Measurements from ENCODE around the gene APCDD1L. TPM values are rescaled to one million over a fixed set of nuclear protein-coding genes. Genes with fewer than 3 reads are reported as not detected.

The APCDD1L gene
- total and polyA plus RNA-seq, 2 experiments from 2014 or later, result 16.6 to 25.6 TPM

GRCh38 chr20:58545565-58546415, 30.6 kb upstream of the APCDD1L start:
- in situ Hi-C loops (cut with MboI), result no loop called here
- H3K36me3 ChIP-seq (ENCODE audit: low read depth), result no peaks in the 10 kb centered on the region
- H3K9me3 ChIP-seq (ENCODE audit: low read depth), result no peaks in the 10 kb centered on the region
- 77 to 78% methylated on average over 17 of the region's 17 CpGs for WGBS, 2 experiments (ENCODE audit: low coverage in 1 of 2, low lambda C conversion rate in 2 of 2, missing lambda C conversion rate in 2 of 2)
- H3K4me2 ChIP-seq (ENCODE audit: unreplicated experiment), result no peak overlapping the region
- H3F3A ChIP-seq (ENCODE audit: insufficient read depth), result peaks cover 35% of the 10 kb centered on the region
- H2AFZ ChIP-seq, result no peak overlapping the region
- H4K20me1 ChIP-seq (ENCODE audit: insufficient read depth), result no peaks in the 10 kb centered on the region
- TF ChIP-seq EZH2 (IDR thresholded peaks at IDR 0.05; ENCODE audit: insufficient read depth, poor library complexity, severe bottlenecking) (no peak), EZH2phosphoT487 (IDR thresholded peaks at IDR 0.05; ENCODE audit: insufficient read depth, low read depth) (no peak)
- H3K27ac ChIP-seq, result no peak overlapping the region
- H3K79me2 ChIP-seq (ENCODE audit: insufficient read depth), result no peaks in the 10 kb centered on the region
- peak; percentile 37 for DNase-seq
- peaks cover 41% of the 10 kb centered on the region for H3K4me1 ChIP-seq (ENCODE audit: insufficient read depth)
- H3K27me3 ChIP-seq (replicated peaks; ENCODE audit: insufficient read depth), result no peaks in the 10 kb centered on the region
- no peaks in the 10 kb centered on the region for H3K9me2 ChIP-seq (ENCODE audit: insufficient read depth)
- no peak overlapping the region for H3K4me3 ChIP-seq
- H3K9ac ChIP-seq, result no peak overlapping the region

GRCh38 chr20:58544891-58545290, 29.7 kb upstream of the APCDD1L start:
- Histone ChIP-seq H3F3A (ENCODE audit: insufficient read depth) (peaks cover 30% of the 10 kb centered on the region), H3K4me1 (ENCODE audit: insufficient read depth) (peaks cover 33% of the 10 kb centered on the region), H3K27me3 (replicated peaks; ENCODE audit: insufficient read depth) (no peaks in the 10 kb centered on the region), H3K4me2 (ENCODE audit: unreplicated experiment) (no peak overlapping the region), H3K4me3 (no peak overlapping the region), H4K20me1 (ENCODE audit: insufficient read depth) (no peaks in the 10 kb centered on the region), H3K9ac (no peak overlapping the region), H3K36me3 (ENCODE audit: low read depth) (no peaks in the 10 kb centered on the region), H2AFZ (no peak overlapping the region), H3K9me2 (ENCODE audit: insufficient read depth) (no peaks in the 10 kb centered on the region), H3K79me2 (ENCODE audit: insufficient read depth) (no peaks in the 10 kb centered on the region), H3K27ac (no peak overlapping the region), H3K9me3 (ENCODE audit: low read depth) (no peaks in the 10 kb centered on the region)
- DNase-seq, result no peak
- in situ Hi-C loops (cut with MboI), result no loop called here
- TF ChIP-seq EZH2phosphoT487 (IDR thresholded peaks at IDR 0.05; ENCODE audit: insufficient read depth, low read depth) (no peak), EZH2 (IDR thresholded peaks at IDR 0.05; ENCODE audit: insufficient read depth, poor library complexity, severe bottlenecking) (no peak)
- 91 to 95% methylated on average over 4 of the region's 4 CpGs for WGBS, 2 experiments (ENCODE audit: low coverage in 1 of 2, low lambda C conversion rate in 2 of 2, missing lambda C conversion rate in 2 of 2)

GRCh38 chr20:58544286-58544685, 29.1 kb upstream of the APCDD1L start:
- DNase-seq, result no peak
- Histone ChIP-seq H3K9me3 (ENCODE audit: low read depth) (no peaks in the 10 kb centered on the region), H3K27me3 (replicated peaks; ENCODE audit: insufficient read depth) (no peaks in the 10 kb centered on the region), H3K4me2 (ENCODE audit: unreplicated experiment) (peak overlapping the region; percentile 54), H3K9ac (no peak overlapping the region), H3K27ac (no peak overlapping the region), H4K20me1 (ENCODE audit: insufficient read depth) (no peaks in the 10 kb centered on the region), H3K36me3 (ENCODE audit: low read depth) (no peaks in the 10 kb centered on the region), H3K9me2 (ENCODE audit: insufficient read depth) (no peaks in the 10 kb centered on the region), H3F3A (ENCODE audit: insufficient read depth) (peaks cover 30% of the 10 kb centered on the region), H3K4me1 (ENCODE audit: insufficient read depth) (peaks cover 28% of the 10 kb centered on the region), H3K4me3 (no peak overlapping the region), H2AFZ (peak overlapping the region; percentile 72), H3K79me2 (ENCODE audit: insufficient read depth) (no peaks in the 10 kb centered on the region)
- TF ChIP-seq EZH2phosphoT487 (IDR thresholded peaks at IDR 0.05; ENCODE audit: insufficient read depth, low read depth), result no peak
- no peak for TF ChIP-seq EZH2 (IDR thresholded peaks at IDR 0.05; ENCODE audit: insufficient read depth, poor library complexity, severe bottlenecking)
- 81 to 82% methylated on average over 10 of the region's 10 CpGs for WGBS, 2 experiments (ENCODE audit: low coverage in 1 of 2, low lambda C conversion rate in 2 of 2, missing lambda C conversion rate in 2 of 2)
- in situ Hi-C loops (cut with MboI), result no loop called here

DNA sequence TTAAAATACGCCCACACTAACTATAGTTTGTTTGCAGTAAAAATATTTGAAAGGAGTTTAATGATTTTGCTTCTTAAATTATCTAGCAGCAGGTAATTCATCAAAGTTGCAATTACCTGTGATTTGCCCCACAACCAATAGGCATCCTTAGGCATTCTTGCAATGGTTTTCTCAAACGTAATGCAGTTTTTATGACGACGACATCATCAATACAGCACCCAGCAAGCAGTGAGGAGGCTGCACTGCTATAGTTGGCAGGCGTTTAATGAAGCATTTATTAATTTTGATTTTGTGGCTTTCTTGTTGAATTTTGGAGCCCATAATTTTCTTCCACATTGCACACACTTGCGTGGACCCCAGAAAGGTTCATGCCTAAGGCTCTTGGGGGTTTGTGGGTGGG, 28.1 kb upstream of the APCDD1L start:
- peak overlapping the region; percentile 25; the same call in 1 of the 2 replicates for H3K27ac ChIP-seq

More for the DNA sequence above, 28.1 kb upstream of the APCDD1L start:
- Histone ChIP-seq H3K4me1 (ENCODE audit: insufficient read depth) (peaks cover 26% of the 10 kb centered on the region), H3K9me3 (ENCODE audit: low read depth) (no peaks in the 10 kb centered on the region), H3K4me2 (ENCODE audit: unreplicated experiment) (peak overlapping the region; percentile 54), H4K20me1 (ENCODE audit: insufficient read depth) (no peaks in the 10 kb centered on the region), H3F3A (ENCODE audit: insufficient read depth) (peaks cover 39% of the 10 kb centered on the region), H3K9ac (no peak overlapping the region), H2AFZ (peak overlapping the region; percentile 72; the same call in 1 of the 2 replicates), H3K9me2 (ENCODE audit: insufficient read depth) (no peaks in the 10 kb centered on the region), H3K27me3 (replicated peaks; ENCODE audit: insufficient read depth) (no peaks in the 10 kb centered on the region), H3K4me3 (no peak overlapping the region), H3K36me3 (ENCODE audit: low read depth) (no peaks in the 10 kb centered on the region), H3K79me2 (ENCODE audit: insufficient read depth) (no peaks in the 10 kb centered on the region)
- 29 to 32% methylated on average over 6 of the region's 6 CpGs for WGBS, 2 experiments (ENCODE audit: low coverage in 1 of 2, low lambda C conversion rate in 2 of 2, missing lambda C conversion rate in 2 of 2)
- peak; percentile 39 for DNase-seq
- TF ChIP-seq EZH2 (IDR thresholded peaks at IDR 0.05; ENCODE audit: insufficient read depth, poor library complexity, severe bottlenecking) (no peak), EZH2phosphoT487 (IDR thresholded peaks at IDR 0.05; ENCODE audit: insufficient read depth, low read depth) (no peak)
- in situ Hi-C loops (cut with MboI), result no loop called here
